ENCODE data around the gene PSTK.

The PSTK gene

DNA sequence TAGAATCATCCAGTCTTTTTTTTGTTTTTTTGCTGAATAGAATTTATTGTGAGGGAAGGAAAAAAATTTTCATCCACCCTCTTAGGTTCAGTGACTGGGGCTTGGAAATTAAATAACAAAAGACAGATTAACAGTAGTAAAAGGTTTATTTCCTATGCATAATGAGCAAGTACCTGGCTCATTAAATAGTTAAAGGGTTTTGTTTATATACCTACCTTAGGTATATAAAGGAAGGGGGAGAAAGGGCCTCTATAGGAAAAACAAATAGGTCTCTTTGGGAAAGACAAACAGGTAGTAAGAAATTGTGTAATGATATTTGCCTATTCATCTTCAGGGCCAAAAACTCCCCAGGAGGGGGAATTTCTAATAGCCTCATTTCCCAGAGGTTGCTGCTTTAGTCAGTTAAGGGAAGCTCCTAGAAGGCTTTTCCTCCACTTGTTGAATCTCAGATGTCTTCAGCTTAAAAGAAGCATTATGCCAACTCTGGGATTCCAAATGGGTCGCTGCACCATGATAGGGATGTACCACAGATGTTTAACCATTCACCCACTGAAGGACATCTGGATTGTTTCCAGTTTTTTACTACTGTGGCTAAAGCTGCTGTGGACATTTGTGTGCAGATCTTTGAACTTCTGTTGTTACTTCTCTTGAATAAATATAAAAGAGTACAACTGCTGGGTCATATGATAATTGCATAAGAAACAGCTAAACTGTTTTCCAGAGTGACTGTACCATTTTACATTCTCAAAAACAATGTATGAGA, 39.9 kb downstream of the PSTK start:
- DNase-seq (ENCODE audit: low read depth) = no peak

- DNase-seq (ENCODE audit: low read depth) = no peak
Observed at GRCh38 chr10:123021517-123021916, 41.3 kb downstream of the PSTK start.

DNA sequence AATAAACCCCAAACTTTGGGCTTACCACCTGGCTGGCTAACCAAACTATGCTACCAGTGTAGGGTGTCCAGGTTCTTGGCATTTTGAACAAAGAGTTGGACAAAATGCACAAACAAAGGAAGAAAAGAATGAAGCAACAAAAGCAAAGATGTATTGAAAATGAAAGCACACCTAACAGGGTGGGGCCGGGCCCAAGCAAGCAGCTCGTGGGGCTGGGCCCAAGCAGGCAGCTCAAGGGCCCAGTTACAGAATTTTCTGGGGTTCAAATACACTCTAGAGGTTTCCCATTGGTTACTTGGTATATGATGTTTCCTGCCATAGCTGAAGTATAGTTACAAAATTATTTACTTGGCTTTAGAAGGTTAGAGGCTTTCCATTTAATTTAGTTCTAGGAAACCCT, 44.3 kb downstream of the PSTK start:
- DNase-seq (ENCODE audit: low read depth) = no peak

GRCh38 chr10:123026302-123026701, 46.1 kb downstream of the PSTK start:
- DNase-seq (ENCODE audit: low read depth) = no peak

GRCh38 chr10:123027861-123028260, 47.7 kb downstream of the PSTK start:
- DNase-seq (ENCODE audit: low read depth) = no peak

DNA sequence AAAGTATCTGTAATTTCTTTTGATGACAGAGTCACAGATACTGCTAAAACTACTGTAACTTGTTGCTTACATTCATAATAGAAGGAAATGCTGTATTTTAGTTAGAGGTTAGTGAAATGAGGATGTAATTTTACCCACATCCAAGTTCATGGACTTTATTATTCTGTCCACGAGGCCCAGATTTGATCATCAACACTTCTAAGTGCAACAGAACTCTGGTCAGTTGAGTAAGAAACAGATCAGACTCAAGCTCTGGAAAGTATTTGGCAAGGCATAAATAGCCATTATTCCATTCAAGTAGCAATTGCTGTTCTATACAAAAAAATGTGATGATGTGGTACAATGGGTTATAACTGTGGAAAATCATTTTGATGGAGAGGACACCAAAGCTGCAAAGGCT, 50.9 kb downstream of the PSTK start:
- DNase-seq (ENCODE audit: low read depth) = no peak

DNA sequence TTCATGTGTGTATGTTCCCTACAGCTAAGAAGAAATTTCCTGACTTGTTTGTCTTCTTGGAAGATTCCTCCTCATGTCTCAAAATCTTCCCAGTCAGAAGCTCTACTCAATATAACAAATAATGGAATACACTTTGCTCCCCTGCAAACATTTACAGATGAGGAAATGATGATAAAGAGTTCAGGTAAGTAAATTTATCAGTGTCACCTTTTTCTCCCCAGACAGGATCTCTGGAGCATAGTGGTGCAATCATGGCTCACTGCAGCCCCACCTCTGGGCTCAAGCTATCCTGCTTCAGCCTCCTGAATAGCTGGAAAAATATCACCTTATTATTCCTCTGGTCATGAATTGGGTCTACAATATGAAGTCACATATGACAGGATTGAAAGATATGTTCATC, 54.1 kb downstream of the PSTK start:
- DNase-seq (ENCODE audit: low read depth) = no peak

GRCh38 chr10:123035467-123036086, 55.4 kb downstream of the PSTK start:
- DNase-seq (ENCODE audit: low read depth) = no peak

GRCh38 chr10:123038782-123039631, 58.8 kb downstream of the PSTK start:
- no peak for DNase-seq (ENCODE audit: low read depth)

DNA sequence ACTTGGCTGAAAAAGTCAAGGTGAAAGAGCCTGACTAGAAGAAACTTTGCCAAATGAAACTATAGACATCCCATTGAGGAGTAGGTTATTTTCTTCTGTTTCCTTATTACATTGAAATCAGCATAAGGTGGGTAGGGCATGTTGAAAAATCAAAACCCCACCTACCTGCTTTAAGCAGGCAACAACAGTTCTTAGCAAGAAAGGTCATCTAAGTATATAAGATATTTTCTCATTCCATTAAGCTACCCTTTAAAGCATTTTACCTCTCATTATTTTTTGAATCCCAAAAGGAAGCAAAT, 59.4 kb downstream of the PSTK start:
- no peak for DNase-seq (ENCODE audit: low read depth)

All from activated T-helper 9 cell treated with anti-CD3 and anti-CD28 coated beads, Interleukin-2, amount 50 U/mL, for 16 hours (primary cell).